GOT3 (cell line): ENCODE data around the gene MAFF.
A peak's percentile ranks its signal among the peaks of the same experiment; 100 is the strongest.
"Not testable (repeated sequence)": the region's sequence is repeated elsewhere in the genome, so short reads cannot be mapped to it uniquely, and the experiment has no call there.

ENCODE experiments used
- DNase-seq: peaks from one replicate; lab custom pipeline; 2025; ENCODE audit warnings: mixed read lengths; lab: John Stamatoyannopoulos, UW

Gene MAFF

DNA sequence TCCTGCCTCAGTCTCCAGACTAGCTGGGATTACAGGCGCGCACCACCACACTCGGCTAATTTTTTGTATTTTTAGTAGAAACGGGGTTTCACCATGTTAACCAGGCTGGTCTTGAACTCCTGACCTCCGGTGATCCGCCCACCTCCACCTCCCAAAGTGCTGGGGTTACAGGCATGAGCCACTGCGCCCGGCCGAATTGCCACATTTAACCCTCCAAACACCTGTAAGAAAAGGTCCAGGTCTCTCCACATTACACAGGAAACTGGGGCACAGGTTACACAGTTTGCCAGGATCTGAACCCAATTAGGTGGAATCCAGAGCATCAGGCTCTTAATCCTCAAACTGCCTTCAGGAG lies 24.2 kb upstream of the MAFF start:
- DNase-seq: not testable (repeated sequence)

GRCh38 chr22:38177926-38178604 lies 23.7 kb upstream of the MAFF start:
- DNase-seq: no peak

GRCh38 chr22:38178605-38178937 lies 23.2 kb upstream of the MAFF start:
- DNase-seq: not testable (repeated sequence)

GRCh38 chr22:38180841-38181452 lies 20.8 kb upstream of the MAFF start:
- no peak for DNase-seq

DNA sequence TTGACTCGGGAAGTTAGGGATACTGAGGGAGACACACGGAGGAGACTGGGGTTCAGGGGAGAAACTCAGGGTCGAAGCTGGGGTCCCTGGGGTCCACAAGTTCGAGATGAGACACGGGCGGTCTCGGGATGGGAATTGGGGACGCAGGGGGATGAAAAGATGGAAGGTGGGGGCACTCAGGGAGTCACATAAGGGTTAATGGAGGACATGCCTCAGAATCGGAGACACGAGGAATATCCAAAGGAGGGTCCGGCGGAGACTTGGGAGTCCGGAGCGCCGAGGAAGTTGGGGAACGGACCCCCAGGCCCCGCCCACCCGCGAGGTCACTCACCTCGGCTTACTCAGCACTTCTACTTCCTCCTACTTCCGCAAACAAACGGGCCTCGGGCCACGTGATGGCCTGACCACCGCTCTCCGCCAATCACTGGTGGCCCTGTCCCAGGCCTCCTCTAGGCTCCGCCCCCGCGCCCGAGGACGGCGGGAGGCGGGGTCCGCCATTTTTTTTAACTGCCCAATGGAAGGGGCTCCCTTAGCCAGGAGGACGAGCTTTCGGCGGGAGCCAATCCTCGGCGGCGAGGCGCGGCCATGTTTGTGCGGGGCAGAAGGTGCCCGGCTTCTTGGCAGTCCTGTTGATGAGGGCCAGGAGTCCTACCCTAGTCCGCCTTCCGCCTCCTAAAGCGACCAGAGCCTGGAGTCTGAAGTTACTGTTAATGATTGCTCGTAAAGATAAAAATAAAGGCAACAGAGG lies 20.2 kb upstream of the MAFF start, which contains the start of gene PLA2G6:
TSS of gene PLA2G6 (minus strand) at position 378 of the 748 bp plus-strand sequence. CDS start 12,404 bp downstream, outside the sequence.
- peak; percentile 94 for DNase-seq

GRCh38 chr22:38184788-38185187 lies 17.0 kb upstream of the MAFF start:
- no peak for DNase-seq

DNA sequence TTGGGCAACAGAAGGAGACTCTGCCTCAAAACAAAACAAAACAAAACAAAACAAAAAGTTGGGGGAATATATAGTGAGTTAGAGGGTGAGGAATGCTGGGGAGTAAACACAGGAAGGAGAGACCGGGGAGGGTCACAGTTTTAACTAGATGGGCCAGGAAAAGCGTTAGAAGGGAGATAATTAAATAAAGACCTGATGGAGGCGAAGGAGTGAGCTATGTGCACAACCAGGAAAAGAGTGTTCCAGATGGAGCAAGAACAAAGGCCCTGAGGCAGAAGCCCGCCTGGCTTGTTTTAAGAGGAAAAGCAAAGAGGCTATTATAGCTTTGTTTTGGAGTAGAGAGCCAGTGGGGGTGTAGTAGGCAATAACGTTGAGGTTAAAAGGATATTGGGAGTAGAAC lies 15.4 kb upstream of the MAFF start:
- DNase-seq: no peak

- DNase-seq: no peak
Observed at GRCh38 chr22:38187413-38188212, 14.2 kb upstream of the MAFF start.

DNA sequence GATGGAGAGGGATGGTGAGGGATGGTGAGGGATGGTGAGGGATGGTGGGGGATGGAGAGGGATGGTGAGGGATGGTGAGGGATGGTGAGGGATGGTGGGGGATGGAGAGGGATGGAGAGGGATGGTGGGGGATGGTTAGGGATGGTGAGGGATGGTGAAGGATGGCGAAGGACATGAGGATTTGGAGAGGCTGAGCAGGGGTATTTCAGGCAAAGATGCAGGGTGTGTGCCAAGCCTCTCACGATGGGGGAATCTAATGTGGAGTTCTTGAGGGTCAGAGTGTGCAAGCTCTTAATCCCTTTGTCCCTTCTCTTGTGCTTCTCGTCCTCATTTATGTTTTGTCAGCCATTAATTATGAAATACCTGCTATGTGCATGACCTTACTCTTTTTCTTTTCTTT lies 12.7 kb upstream of the MAFF start:
- DNase-seq: no peak

DNA sequence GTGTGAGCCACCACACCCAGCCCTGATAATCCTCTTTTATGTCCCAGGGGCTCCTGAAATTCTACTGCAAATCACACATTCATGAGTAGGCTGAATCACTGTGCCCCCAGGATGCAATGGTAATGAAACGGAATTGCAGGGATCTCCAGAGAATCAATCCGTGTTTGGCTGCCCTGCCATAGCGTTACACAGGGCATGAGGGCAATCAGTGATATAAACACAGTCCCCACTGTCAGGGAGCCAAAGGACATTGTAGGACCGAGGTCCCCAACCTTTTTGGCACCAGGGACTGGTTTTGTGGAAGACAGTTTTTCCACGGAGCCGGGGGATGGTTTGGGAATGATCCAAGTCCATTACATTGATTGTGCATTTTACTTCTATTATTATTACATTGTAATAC lies 11.2 kb upstream of the MAFF start:
- no peak for DNase-seq

GRCh38 chr22:38191055-38191454 lies 10.7 kb upstream of the MAFF start:
- DNase-seq: no peak

GRCh38 chr22:38191731-38192474 lies 9.9 kb upstream of the MAFF start:
- no peak for DNase-seq

GRCh38 chr22:38192475-38192863 lies 9.3 kb upstream of the MAFF start:
- DNase-seq: no peak

- no peak for DNase-seq
Observed at GRCh38 chr22:38193580-38193979, 8.2 kb upstream of the MAFF start.

GRCh38 chr22:38196791-38197419 lies 4.9 kb upstream of the MAFF start:
- no peak for DNase-seq

- no peak for DNase-seq
Observed at GRCh38 chr22:38199826-38200559, 1.8 kb upstream of the MAFF start.

GRCh38 chr22:38201371-38201710 lies 453 bp upstream of the MAFF start:
- DNase-seq: no peak

DNA sequence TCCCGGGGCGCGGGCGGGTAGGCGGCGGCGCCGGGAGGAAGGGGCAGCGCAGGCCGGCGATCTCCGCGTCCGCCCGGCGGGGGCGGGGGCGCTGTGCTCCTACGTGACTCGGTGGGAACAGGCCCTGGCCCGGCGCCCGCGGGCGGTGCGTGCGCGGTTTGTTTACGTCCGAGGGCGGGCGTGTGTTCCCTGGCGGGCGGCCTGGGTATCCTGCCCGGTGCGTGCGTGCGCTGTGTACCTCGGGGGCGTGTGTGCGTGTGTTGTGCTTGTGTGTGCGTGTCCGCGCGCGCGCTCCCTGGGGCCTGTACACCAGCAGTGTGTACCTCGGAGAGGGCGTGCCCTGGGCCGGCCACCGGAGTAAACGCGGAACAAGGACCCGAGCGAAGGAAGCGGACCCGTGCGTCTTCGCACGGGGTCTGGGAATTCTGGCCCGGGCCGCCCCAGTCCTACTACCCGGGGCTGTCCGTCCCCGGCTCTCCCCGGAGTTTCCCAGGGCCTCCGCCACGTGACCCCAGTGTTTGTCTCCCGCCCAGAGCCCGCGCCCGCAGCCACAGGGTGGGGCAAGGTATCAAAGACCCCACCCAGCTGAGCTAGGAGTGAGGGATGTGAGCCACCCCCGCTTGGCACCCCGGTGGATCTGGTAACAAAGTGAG lies 769 bp downstream of the MAFF start:
- peak; percentile 55 for DNase-seq

- no peak for DNase-seq
Observed at GRCh38 chr22:38203090-38203810, 1.5 kb downstream of the MAFF start.
